OCI-LY1 (cell line): ENCODE results near the gene MED15.

Experiments used
- H2AFZ ChIP-seq: fragments of 200-600 bp; sonication (generic), shearing (Covaris generic); 2 replicates; pipeline ENCODE4 v1.6.0; 2014; ENCODE audit warnings: antibody characterized with exemption, mild to moderate bottlenecking, low read length
- H3F3A ChIP-seq: fragments of 200-600 bp; sonication (generic), shearing (Covaris generic); 2 replicates; pipeline ENCODE4 v1.6.0; 2014; ENCODE audit warnings: mild to moderate bottlenecking, antibody characterized with exemption, low read length, moderate library complexity; ENCODE audit not compliant: insufficient read depth
- H3K27ac ChIP-seq: fragments of 200-600 bp; sonication (generic); 2 replicates; pipeline ENCODE4 v1.5.1; 2014; ENCODE audit warnings: low read length, mixed run types, mild to moderate bottlenecking, low read depth; ENCODE audit not compliant: poor library complexity, severe bottlenecking
- H3K27me3 ChIP-seq: fragments of 200-600 bp; sonication (generic); 2 replicates; pipeline ENCODE4 v1.6.0; 2014; ENCODE audit warnings: antibody characterized with exemption, mild to moderate bottlenecking, low read length, moderate library complexity; ENCODE audit not compliant: insufficient read depth
- H3K36me3 ChIP-seq: fragments of 200-600 bp; sonication (generic); 2 replicates; pipeline ENCODE4 v1.6.1; 2014; ENCODE audit warnings: mild to moderate bottlenecking, antibody characterized with exemption, low read length, moderate library complexity, mixed read lengths; ENCODE audit not compliant: insufficient read depth
- H3K4me1 ChIP-seq: fragments of 200-600 bp; sonication (generic); 2 replicates; pipeline ENCODE4 v1.5.1; 2014; ENCODE audit warnings: mild to moderate bottlenecking, low read length, moderate library complexity; ENCODE audit not compliant: insufficient read depth, severe bottlenecking
- H3K4me2 ChIP-seq: fragments of 200-600 bp; sonication (generic), shearing (Covaris generic); 2 replicates; pipeline ENCODE4 v1.6.1; 2014; ENCODE audit warnings: low read length
- H3K4me3 ChIP-seq: fragments of 200-600 bp; sonication (generic); 2 replicates; pipeline ENCODE4 v1.5.1; 2014; ENCODE audit warnings: low read length, low read depth, mild to moderate bottlenecking, mixed read lengths; ENCODE audit not compliant: poor library complexity, severe bottlenecking
- H3K79me2 ChIP-seq: fragments of 200-600 bp; shearing (Covaris generic); 2 replicates; pipeline ENCODE4 v1.6.1; 2016; ENCODE audit warnings: mixed run types, low read length, mixed read lengths; ENCODE audit not compliant: insufficient read depth
- H3K9ac ChIP-seq: fragments of 200-600 bp; sonication (generic), shearing (Covaris generic); 2 replicates; pipeline ENCODE4 v1.6.1; 2014; ENCODE audit warnings: mild to moderate bottlenecking, low read length, mixed read lengths
- H3K9me2 ChIP-seq: fragments of 200-600 bp; sonication (generic), shearing (Covaris generic); 2 replicates; pipeline ENCODE4 v1.6.1; 2014; ENCODE audit warnings: low read depth, mild to moderate bottlenecking, low read length, mixed read lengths
- H3K9me3 ChIP-seq: fragments of 200-600 bp; shearing (Covaris generic); 2 replicates; pipeline ENCODE4 v1.6.1; 2014; ENCODE audit warnings: low read length, mixed read lengths
- H4K20me1 ChIP-seq: fragments of 200-600 bp; sonication (generic), shearing (Covaris generic); 2 replicates; pipeline ENCODE4 v1.6.0; 2016; ENCODE audit warnings: mild to moderate bottlenecking, low read length; ENCODE audit not compliant: insufficient read depth
- EZH2 ChIP-seq: fragments of 200-600 bp; sonication (generic), shearing (Covaris generic); IDR thresholded peaks from 2 replicates; pipeline ENCODE4 v1.8.0; 2017; ENCODE audit warnings: borderline replicate concordance, mixed run types, mild to moderate bottlenecking, antibody characterized with exemption, low read length, moderate library complexity, mixed read lengths
- TF ChIP-seq, protein P1 (sequence below): fragments of 200-600 bp; sonication (generic), shearing (Covaris generic); IDR thresholded peaks from 2 replicates; pipeline ENCODE4 v1.5.1; 2017; ENCODE audit warnings: mild to moderate bottlenecking, antibody characterized with exemption, low read length, moderate library complexity, mixed read lengths

MED15 gene

DNA sequence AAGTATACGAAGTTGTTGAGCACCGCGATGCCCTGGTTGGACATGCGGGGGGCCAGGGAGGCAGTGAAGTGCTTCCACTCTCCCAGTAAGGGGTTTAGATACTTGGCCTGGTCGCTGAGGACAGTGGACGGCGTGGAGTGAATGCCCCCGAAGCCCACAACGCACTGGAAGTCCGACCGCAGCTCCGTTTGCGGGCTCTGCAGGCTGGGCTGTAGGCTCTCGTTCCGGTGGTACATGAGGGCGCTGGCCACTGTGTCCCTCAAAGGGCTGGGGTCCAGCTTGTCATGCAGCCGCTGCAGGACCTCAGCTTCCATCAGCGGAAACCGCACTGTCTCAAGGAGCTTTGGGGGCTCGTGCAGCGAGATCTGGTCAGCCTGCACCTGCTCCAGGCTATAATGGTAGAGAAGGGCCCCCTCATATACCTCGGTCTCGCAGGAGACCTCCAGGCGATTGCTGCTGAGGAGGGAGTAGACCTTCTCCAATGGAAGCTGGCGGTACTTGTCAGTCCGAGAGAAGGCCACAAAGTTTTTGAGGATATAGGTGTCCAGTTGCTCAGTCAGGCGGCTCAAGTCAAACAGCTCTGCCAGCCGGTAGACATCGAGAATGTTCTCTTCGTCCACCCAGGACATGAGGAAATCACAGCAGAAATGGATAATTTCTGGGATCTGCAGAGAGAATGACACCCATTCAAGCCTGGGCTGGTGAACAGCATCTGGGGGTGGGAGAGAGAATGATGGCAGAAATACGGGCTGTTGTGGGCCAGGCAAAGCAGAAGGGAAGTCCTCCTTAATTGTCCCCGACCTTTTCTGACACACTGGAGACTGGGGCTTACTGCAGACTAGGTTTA lies 42.3 kb upstream of the MED15 start:
- Histone ChIP-seq H4K20me1 (no peaks in the 10 kb centered on the region), H3K27me3 (no peaks in the 10 kb centered on the region), H3K4me2 (no peak overlapping the region), H3K9me2 (no peaks in the 10 kb centered on the region), H3F3A (no peaks in the 10 kb centered on the region), H3K4me1 (peaks cover 24% of the 10 kb centered on the region), H3K27ac (no peak overlapping the region), H3K4me3 (no peak overlapping the region), H3K9me3 (no peaks in the 10 kb centered on the region), H3K36me3 (no peaks in the 10 kb centered on the region; the same call in 1 of the 2 replicates), H2AFZ (no peak overlapping the region), H3K79me2 (no peaks in the 10 kb centered on the region), H3K9ac (no peak overlapping the region)
- no peak for TF ChIP-seq EZH2
- TF ChIP-seq, protein P1, sequence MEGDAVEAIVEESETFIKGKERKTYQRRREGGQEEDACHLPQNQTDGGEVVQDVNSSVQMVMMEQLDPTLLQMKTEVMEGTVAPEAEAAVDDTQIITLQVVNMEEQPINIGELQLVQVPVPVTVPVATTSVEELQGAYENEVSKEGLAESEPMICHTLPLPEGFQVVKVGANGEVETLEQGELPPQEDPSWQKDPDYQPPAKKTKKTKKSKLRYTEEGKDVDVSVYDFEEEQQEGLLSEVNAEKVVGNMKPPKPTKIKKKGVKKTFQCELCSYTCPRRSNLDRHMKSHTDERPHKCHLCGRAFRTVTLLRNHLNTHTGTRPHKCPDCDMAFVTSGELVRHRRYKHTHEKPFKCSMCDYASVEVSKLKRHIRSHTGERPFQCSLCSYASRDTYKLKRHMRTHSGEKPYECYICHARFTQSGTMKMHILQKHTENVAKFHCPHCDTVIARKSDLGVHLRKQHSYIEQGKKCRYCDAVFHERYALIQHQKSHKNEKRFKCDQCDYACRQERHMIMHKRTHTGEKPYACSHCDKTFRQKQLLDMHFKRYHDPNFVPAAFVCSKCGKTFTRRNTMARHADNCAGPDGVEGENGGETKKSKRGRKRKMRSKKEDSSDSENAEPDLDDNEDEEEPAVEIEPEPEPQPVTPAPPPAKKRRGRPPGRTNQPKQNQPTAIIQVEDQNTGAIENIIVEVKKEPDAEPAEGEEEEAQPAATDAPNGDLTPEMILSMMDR: no peak

DNA sequence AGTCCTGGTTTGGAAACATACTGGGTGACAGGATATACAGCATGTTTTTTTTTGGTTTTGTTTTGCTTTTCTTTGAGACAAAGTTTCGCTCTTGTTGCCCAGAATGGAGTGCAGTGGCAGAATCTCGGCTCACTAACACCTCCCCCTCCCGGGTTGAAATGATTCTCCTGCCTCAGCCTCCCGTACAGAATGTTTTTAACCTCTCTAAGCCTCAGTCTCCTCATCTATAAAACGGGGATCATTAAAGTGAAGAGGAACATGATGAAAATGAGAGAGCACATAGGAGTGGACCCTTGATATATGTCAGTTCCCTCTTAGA lies 41.7 kb upstream of the MED15 start:
- Histone ChIP-seq H3F3A (no peaks in the 10 kb centered on the region), H3K27ac (no peak overlapping the region), H3K4me1 (peaks cover 24% of the 10 kb centered on the region), H3K9ac (no peak overlapping the region), H4K20me1 (no peaks in the 10 kb centered on the region), H3K79me2 (no peaks in the 10 kb centered on the region), H3K9me2 (no peaks in the 10 kb centered on the region), H3K36me3 (no peaks in the 10 kb centered on the region; the same call in 1 of the 2 replicates), H3K4me2 (no peak overlapping the region), H3K27me3 (no peaks in the 10 kb centered on the region), H3K9me3 (no peaks in the 10 kb centered on the region), H3K4me3 (no peak overlapping the region), H2AFZ (no peak overlapping the region)
- TF ChIP-seq EZH2: no peak
- TF ChIP-seq, protein P1: no peak

DNA sequence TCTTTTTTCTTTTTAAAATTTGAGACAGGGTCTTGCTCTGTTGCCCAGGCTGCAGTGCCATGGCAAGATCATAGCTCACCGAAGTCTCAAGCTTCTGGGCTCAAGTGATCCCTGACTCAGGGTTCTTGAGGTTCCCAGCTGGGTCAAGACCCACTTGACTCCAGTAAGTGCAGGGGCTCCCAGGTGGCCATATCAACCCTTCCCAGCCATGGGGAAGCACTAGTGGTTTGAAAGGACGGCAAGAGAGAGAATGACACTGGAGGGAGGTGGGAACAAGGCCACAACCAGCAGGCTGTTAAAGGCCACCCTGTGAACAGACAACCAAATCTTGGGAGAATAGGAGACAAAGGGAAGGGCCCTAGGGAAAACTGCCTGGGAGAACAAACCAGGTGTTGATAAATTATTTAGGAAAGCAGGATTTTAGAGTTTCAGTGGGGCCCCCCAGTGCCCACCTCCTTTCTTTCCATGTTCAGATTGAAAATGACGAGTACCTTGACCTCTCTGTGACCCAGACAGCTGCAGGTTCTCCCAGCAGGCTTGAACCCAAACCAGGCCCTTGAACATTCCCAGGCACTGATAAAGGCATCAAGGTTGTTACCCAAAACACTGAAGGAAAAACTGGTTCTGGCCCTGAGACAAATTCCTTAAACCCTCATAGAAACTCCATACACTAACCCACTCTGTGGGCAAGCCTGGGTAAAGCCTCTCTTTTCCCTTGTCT lies 40.6 kb upstream of the MED15 start:
- H3K9me3 ChIP-seq: no peaks in the 10 kb centered on the region
- H2AFZ ChIP-seq: no peak overlapping the region
- H3K79me2 ChIP-seq: no peaks in the 10 kb centered on the region
- H3K27me3 ChIP-seq: no peaks in the 10 kb centered on the region
- no peaks in the 10 kb centered on the region for H4K20me1 ChIP-seq
- H3K4me2 ChIP-seq: no peak overlapping the region
- TF ChIP-seq EZH2: no peak
- TF ChIP-seq, protein P1: no peak
- H3K4me3 ChIP-seq: no peak overlapping the region
- H3F3A ChIP-seq: no peaks in the 10 kb centered on the region
- H3K36me3 ChIP-seq: peaks cover 7% of the 10 kb centered on the region
- H3K27ac ChIP-seq: no peak overlapping the region
- no peaks in the 10 kb centered on the region for H3K9me2 ChIP-seq
- no peak overlapping the region for H3K9ac ChIP-seq
- peaks cover 24% of the 10 kb centered on the region for H3K4me1 ChIP-seq
